ENCODE measurements around the gene LNPEP. TPM values are rescaled to one million over a fixed set of nuclear protein-coding genes. Genes with fewer than 3 reads are reported as not detected.
A peak's percentile ranks its signal among the peaks of the same experiment; 100 is the strongest.

Gene LNPEP
- total and polyA plus RNA-seq, 10 of the 15 experiments (the other 5 are each of a cell fraction or from before 2014, with no cell fraction given): 5.6 to 54.9 (median 25.0) TPM

DNA sequence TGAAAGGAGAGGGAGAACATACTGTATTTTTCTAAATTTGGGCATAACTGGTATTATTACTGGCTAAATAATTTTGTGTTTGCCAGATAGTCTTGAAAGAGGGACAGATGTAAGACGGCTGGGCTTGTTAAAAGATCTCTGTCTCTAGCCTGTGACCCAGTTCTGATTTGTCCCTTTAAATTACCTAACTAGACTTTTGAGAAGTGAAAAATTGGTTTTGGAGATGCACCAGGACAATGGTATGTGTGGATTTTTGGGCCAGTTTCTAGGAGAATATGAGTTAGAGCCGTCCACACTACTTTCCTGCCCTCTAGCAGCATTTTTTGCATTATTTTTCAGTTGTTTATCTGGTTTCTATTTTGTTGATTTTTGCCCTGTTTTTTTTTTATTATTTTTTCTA, 33.5 kb downstream of the LNPEP start:
- peaks cover 0 to 8% of the 10 kb centered on the region in 2 experiments; a peak in 1 of 4 replicates for H3K36me3 ChIP-seq (ENCODE audit: control insufficient read depth in 2 of 2, insufficient read depth in 2 of 2, low read length in 1 of 2)
- no peak overlapping the region for H3K27ac ChIP-seq (ENCODE audit: control insufficient read depth, insufficient read depth)
- H3K79me2 ChIP-seq (ENCODE audit: control insufficient read depth, insufficient read depth, low read length): peaks cover 99% of the 10 kb centered on the region
- intact Hi-C loops (cut with micrococcal nuclease; ENCODE audit: unreplicated experiment) (no loop called here), in situ Hi-C loops (cut with MboI) (no loop called here)
- 88% methylated on average over 2 of the region's 2 CpGs for WGBS (ENCODE audit: insufficient coverage, insufficient replicate concordance, low lambda C conversion rate, missing lambda C conversion rate)
- ChIA-PET SMC1A (ENCODE audit: uncharacterized antibody, unreplicated experiment) (interaction anchor here (0.6 to 1.5 kb wide), 10 partner anchors 9 to 100 kb away, joined by 3 to 9 read pairs (median 4); partner anchors contain the start of gene LNPEP), CTCF (interaction anchor here (1.0 to 1.1 kb wide), 3 partner anchors 21 to 32 kb away, joined by 3 to 6 read pairs (median 4); no protein-coding TSS in a partner anchor), POLR2A (interaction anchor here (0.6 to 1.4 kb wide), 6 partner anchors 9 to 101 kb away, joined by 3 to 5 read pairs (median 3); no protein-coding TSS in a partner anchor), RAD21 (ENCODE audit: unreplicated experiment) (interaction anchor here (0.7 to 1.5 kb wide), 5 partner anchors 9 to 100 kb away, joined by 3 to 6 read pairs (median 4); partner anchors contain the start of gene ERAP2)
- H2AFZ ChIP-seq (ENCODE audit: control insufficient read depth, low read depth, low read length): no peak overlapping the region
- H3K9me3 ChIP-seq (replicated peaks; ENCODE audit: control insufficient read depth, insufficient read depth, low read length): peaks cover 3% of the 10 kb centered on the region; the same call in 2 of the 3 replicates
- H3K9ac ChIP-seq (ENCODE audit: control insufficient read depth, insufficient read depth, low read length): no peak overlapping the region
- no peak overlapping the region for H3K4me3 ChIP-seq
- no peaks in the 10 kb centered on the region for H3K27me3 ChIP-seq (replicated peaks in 1 of 2; ENCODE audit: control insufficient read depth in 2 of 2, insufficient read depth in 2 of 2, low read length in 1 of 2)
- ATAC-seq: peak; percentile 22; the same call in 2 of the 3 replicates
- peaks cover 17% of the 10 kb centered on the region for H3K4me1 ChIP-seq (ENCODE audit: control insufficient read depth, insufficient read depth, low read length)
- H4K20me1 ChIP-seq (ENCODE audit: control insufficient read depth, insufficient read depth): no peaks in the 10 kb centered on the region; the same call in 1 of the 2 replicates
- DNase-seq (ENCODE audit: low read depth, low spot score): no peak
- no peak for FAIRE-seq
- no peak overlapping the region for H3K4me2 ChIP-seq (ENCODE audit: control insufficient read depth, insufficient read depth)
- BruUV-seq (replicated peaks): no TSS peak
- no peak for TF ChIP-seq SUPT20H (IDR thresholded peaks at IDR 0.05; ENCODE audit: borderline replicate concordance, control insufficient read depth, low read depth, low read length)
- no peak for TF ChIP-seq ZSCAN29 (IDR thresholded peaks at IDR 0.05)
- TF ChIP-seq, protein P1, sequence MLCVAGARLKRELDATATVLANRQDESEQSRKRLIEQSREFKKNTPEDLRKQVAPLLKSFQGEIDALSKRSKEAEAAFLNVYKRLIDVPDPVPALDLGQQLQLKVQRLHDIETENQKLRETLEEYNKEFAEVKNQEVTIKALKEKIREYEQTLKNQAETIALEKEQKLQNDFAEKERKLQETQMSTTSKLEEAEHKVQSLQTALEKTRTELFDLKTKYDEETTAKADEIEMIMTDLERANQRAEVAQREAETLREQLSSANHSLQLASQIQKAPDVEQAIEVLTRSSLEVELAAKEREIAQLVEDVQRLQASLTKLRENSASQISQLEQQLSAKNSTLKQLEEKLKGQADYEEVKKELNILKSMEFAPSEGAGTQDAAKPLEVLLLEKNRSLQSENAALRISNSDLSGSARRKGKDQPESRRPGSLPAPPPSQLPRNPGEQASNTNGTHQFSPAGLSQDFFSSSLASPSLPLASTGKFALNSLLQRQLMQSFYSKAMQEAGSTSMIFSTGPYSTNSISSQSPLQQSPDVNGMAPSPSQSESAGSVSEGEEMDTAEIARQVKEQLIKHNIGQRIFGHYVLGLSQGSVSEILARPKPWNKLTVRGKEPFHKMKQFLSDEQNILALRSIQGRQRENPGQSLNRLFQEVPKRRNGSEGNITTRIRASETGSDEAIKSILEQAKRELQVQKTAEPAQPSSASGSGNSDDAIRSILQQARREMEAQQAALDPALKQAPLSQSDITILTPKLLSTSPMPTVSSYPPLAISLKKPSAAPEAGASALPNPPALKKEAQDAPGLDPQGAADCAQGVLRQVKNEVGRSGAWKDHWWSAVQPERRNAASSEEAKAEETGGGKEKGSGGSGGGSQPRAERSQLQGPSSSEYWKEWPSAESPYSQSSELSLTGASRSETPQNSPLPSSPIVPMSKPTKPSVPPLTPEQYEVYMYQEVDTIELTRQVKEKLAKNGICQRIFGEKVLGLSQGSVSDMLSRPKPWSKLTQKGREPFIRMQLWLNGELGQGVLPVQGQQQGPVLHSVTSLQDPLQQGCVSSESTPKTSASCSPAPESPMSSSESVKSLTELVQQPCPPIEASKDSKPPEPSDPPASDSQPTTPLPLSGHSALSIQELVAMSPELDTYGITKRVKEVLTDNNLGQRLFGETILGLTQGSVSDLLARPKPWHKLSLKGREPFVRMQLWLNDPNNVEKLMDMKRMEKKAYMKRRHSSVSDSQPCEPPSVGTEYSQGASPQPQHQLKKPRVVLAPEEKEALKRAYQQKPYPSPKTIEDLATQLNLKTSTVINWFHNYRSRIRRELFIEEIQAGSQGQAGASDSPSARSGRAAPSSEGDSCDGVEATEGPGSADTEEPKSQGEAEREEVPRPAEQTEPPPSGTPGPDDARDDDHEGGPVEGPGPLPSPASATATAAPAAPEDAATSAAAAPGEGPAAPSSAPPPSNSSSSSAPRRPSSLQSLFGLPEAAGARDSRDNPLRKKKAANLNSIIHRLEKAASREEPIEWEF (IDR thresholded peaks at IDR 0.05; ENCODE audit: insufficient replicate concordance, low read depth, low read length): no peak
- TF ChIP-seq MTA2 (IDR thresholded peaks at IDR 0.05; ENCODE audit: low read depth): no peak
- no peak for TF ChIP-seq PML (IDR thresholded peaks at IDR 0.05; ENCODE audit: low read length)
- no peak for TF ChIP-seq ZBTB33 (IDR thresholded peaks at IDR 0.05)
- TF ChIP-seq KLF5 (IDR thresholded peaks at IDR 0.05; ENCODE audit: partially characterized antibody): no peak
- TF ChIP-seq BMI1 (IDR thresholded peaks at IDR 0.05; ENCODE audit: borderline replicate concordance): no peak
- TF ChIP-seq, protein P2, sequence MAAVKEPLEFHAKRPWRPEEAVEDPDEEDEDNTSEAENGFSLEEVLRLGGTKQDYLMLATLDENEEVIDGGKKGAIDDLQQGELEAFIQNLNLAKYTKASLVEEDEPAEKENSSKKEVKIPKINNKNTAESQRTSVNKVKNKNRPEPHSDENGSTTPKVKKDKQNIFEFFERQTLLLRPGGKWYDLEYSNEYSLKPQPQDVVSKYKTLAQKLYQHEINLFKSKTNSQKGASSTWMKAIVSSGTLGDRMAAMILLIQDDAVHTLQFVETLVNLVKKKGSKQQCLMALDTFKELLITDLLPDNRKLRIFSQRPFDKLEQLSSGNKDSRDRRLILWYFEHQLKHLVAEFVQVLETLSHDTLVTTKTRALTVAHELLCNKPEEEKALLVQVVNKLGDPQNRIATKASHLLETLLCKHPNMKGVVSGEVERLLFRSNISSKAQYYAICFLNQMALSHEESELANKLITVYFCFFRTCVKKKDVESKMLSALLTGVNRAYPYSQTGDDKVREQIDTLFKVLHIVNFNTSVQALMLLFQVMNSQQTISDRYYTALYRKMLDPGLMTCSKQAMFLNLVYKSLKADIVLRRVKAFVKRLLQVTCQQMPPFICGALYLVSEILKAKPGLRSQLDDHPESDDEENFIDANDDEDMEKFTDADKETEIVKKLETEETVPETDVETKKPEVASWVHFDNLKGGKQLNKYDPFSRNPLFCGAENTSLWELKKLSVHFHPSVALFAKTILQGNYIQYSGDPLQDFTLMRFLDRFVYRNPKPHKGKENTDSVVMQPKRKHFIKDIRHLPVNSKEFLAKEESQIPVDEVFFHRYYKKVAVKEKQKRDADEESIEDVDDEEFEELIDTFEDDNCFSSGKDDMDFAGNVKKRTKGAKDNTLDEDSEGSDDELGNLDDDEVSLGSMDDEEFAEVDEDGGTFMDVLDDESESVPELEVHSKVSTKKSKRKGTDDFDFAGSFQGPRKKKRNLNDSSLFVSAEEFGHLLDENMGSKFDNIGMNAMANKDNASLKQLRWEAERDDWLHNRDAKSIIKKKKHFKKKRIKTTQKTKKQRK (IDR thresholded peaks at IDR 0.05; ENCODE audit: low read depth, low read length): no peak
- no peak for TF ChIP-seq SMARCA5 (IDR thresholded peaks at IDR 0.05)
- no peak for TF ChIP-seq TCF7 (IDR thresholded peaks at IDR 0.05; ENCODE audit: borderline replicate concordance)
- no peak for TF ChIP-seq SRF (IDR thresholded peaks at IDR 0.05; ENCODE audit: low read depth in 2 of 2, low read length in 2 of 2)
- no peak for TF ChIP-seq POLR2A (IDR thresholded peaks at IDR 0.05; ENCODE audit: low read depth, low read length)
- no peak for TF ChIP-seq POLR2AphosphoS2 (IDR thresholded peaks at IDR 0.05; ENCODE audit: low read depth, low read length)

Measured in GM12878 (cell line).